HG02870 (cell line): ENCODE results near the gene TSNAX.

Source experiments
- ATAC-seq: cut with Tn5 transposase; IDR thresholded peaks from one replicate; pipeline ENCODE4 v1.9.1; 2021; ENCODE audit warnings: mild to moderate bottlenecking, moderate library complexity; ENCODE audit not compliant: unreplicated experiment

Gene TSNAX

GRCh38 chr1:231518485-231519034, 9.9 kb upstream of the TSNAX start:
- no peak for ATAC-seq

- ATAC-seq, result no peak
These were observed 9.3 kb upstream of the TSNAX start for GRCh38 chr1:231519166-231519565.

- ATAC-seq, result no peak
These were observed 6.4 kb upstream of the TSNAX start for GRCh38 chr1:231522038-231522437.

GRCh38 chr1:231522931-231523642, 5.4 kb upstream of the TSNAX start:
- no peak for ATAC-seq

GRCh38 chr1:231523816-231524215, 4.7 kb upstream of the TSNAX start:
- ATAC-seq, result no peak

GRCh38 chr1:231526536-231526935, 1.9 kb upstream of the TSNAX start:
- ATAC-seq, result no peak

- ATAC-seq, result peak; percentile 7
These were observed 790 bp upstream of the TSNAX start for GRCh38 chr1:231527586-231528171.

GRCh38 chr1:231533240-231533639, 4.8 kb downstream of the TSNAX start:
- ATAC-seq, result no peak

- ATAC-seq, result no peak
These were observed 6.3 kb downstream of the TSNAX start for GRCh38 chr1:231534703-231535159.

GRCh38 chr1:231536099-231536498, 7.6 kb downstream of the TSNAX start:
- ATAC-seq, result no peak

GRCh38 chr1:231540847-231541246, 12.4 kb downstream of the TSNAX start:
- ATAC-seq, result no peak

GRCh38 chr1:231541842-231542241, 13.4 kb downstream of the TSNAX start:
- ATAC-seq, result no peak

- ATAC-seq, result no peak
These were observed 16.6 kb downstream of the TSNAX start for GRCh38 chr1:231544943-231545592.

- no peak for ATAC-seq
These were observed 18.2 kb downstream of the TSNAX start for GRCh38 chr1:231546693-231547092.

GRCh38 chr1:231549733-231550447, 21.4 kb downstream of the TSNAX start:
- no peak for ATAC-seq

GRCh38 chr1:231550448-231550781, 21.9 kb downstream of the TSNAX start:
- no peak for ATAC-seq

- ATAC-seq, result no peak
These were observed 24.9 kb downstream of the TSNAX start for GRCh38 chr1:231553320-231553719.

- no peak for ATAC-seq
These were observed 26.5 kb downstream of the TSNAX start for GRCh38 chr1:231554969-231555368.

- no peak for ATAC-seq
These were observed 28.9 kb downstream of the TSNAX start for GRCh38 chr1:231557411-231557810.

- ATAC-seq, result no peak
These were observed 29.6 kb downstream of the TSNAX start for GRCh38 chr1:231557898-231558707.
